ENCODE measurements around the gene PDILT.
A peak's percentile ranks its signal among the peaks of the same experiment; 100 is the strongest.

Gene PDILT

GRCh38 chr16:20409398-20410120, 5.0 kb upstream of the PDILT start, which contains the start of gene ACSM5:
ACSM5 (plus strand) TSS chr16:20409534; CDS start chr16:20411485, 1,951 bp downstream.
- peak in 1 of 2 experiments; percentile 1 for DNase-seq (ENCODE audit: low read depth in 1 of 2, low spot score in 1 of 2)
- no peak within 1 kb of the TSS for H3K27ac ChIP-seq (replicated peaks)
- TF ChIP-seq CTCF (IDR thresholded peaks at IDR 0.05; ENCODE audit: insufficient read depth, low read length) (no peak), SPI1 (IDR thresholded peaks at IDR 0.05; ENCODE audit: borderline replicate concordance, low read depth) (no peak), POLR2AphosphoS5 (IDR thresholded peaks at IDR 0.05; ENCODE audit: low read depth) (no peak), GABPA (IDR thresholded peaks at IDR 0.05; ENCODE audit: low read depth) (no peak), REST (IDR thresholded peaks at IDR 0.05; ENCODE audit: insufficient replicate concordance, low read depth) (no peak)
- H3K4me3 ChIP-seq (replicated peaks; ENCODE audit: insufficient read depth, low read length): no peak within 1 kb of the TSS
- H3K27me3 ChIP-seq (ENCODE audit: insufficient read depth, poor library complexity, severe bottlenecking): no peaks in the 10 kb centered on the region

GRCh38 chr16:20402651-20403050, 1.9 kb downstream of the PDILT start:
- TF ChIP-seq POLR2AphosphoS5 (IDR thresholded peaks at IDR 0.05; ENCODE audit: low read depth) (no peak), GABPA (IDR thresholded peaks at IDR 0.05; ENCODE audit: low read depth) (no peak), CTCF (IDR thresholded peaks at IDR 0.05; ENCODE audit: insufficient read depth, low read length) (no peak), REST (IDR thresholded peaks at IDR 0.05; ENCODE audit: insufficient replicate concordance, low read depth) (no peak), SPI1 (IDR thresholded peaks at IDR 0.05; ENCODE audit: borderline replicate concordance, low read depth) (no peak)
- DNase-seq (ENCODE audit: low read depth in 1 of 2, low spot score in 1 of 2): no peak
- Histone ChIP-seq H3K4me3 (replicated peaks; ENCODE audit: insufficient read depth, low read length) (no peak overlapping the region), H3K27ac (replicated peaks) (no peak overlapping the region), H3K27me3 (ENCODE audit: insufficient read depth, poor library complexity, severe bottlenecking) (no peaks in the 10 kb centered on the region)

- DNase-seq (ENCODE audit: low read depth in 1 of 2, low spot score in 1 of 2): no peak
- Histone ChIP-seq H3K4me3 (replicated peaks; ENCODE audit: insufficient read depth, low read length) (no peak overlapping the region), H3K27me3 (ENCODE audit: insufficient read depth, poor library complexity, severe bottlenecking) (no peaks in the 10 kb centered on the region), H3K27ac (replicated peaks) (no peak overlapping the region)
- TF ChIP-seq REST (IDR thresholded peaks at IDR 0.05; ENCODE audit: insufficient replicate concordance, low read depth) (no peak), GABPA (IDR thresholded peaks at IDR 0.05; ENCODE audit: low read depth) (no peak), SPI1 (IDR thresholded peaks at IDR 0.05; ENCODE audit: borderline replicate concordance, low read depth) (no peak)
Measured at GRCh38 chr16:20401475-20402016, 3.0 kb downstream of the PDILT start.

All from HL-60 (cell line).